PC-9 (cell line): ENCODE measurements around the gene NFATC1. TPM values are rescaled to one million over a fixed set of nuclear protein-coding genes. Genes with fewer than 3 reads are reported as not detected.

Experiments
- BruUV-seq: library from RNA; stranded (reverse); fragments of 400-500 nt; replicated peaks from 2 replicates; lab custom pipeline; 2021; lab: Mats Ljungman, UMichigan
- CTCF ChIA-PET: fragments of 300-600 bp; sonication (Branson Sonifier 250); formaldehyde crosslinking; loops from one replicate; lab custom pipeline; 2022; ENCODE audit warnings: antibody characterized with exemption; lab: Charles Lee
- POLR2A ChIA-PET: fragments of 300-600 bp; sonication (Branson Sonifier 250); formaldehyde crosslinking; loops from one replicate; lab custom pipeline; 2022; ENCODE audit warnings: antibody characterized with exemption; ENCODE audit not compliant: unreplicated experiment; lab: Charles Lee
- DNase-seq, 2 experiments: peaks; one replicate each; pipeline versions ENCODE4 v3.0.0 to v3.0.0-alpha.2; 2015 to 2022; ENCODE audit warnings: mixed read lengths in 1 of 2
- H2AFZ ChIP-seq: fragments of 200-600 bp; sonication (generic); 2 replicates; pipeline ENCODE4 v1.8.1; 2017; ENCODE audit warnings: antibody characterized with exemption
- H3F3A ChIP-seq: fragments of 200-600 bp; sonication (generic); 2 replicates; pipeline ENCODE4 v1.8.1; 2017; ENCODE audit warnings: antibody characterized with exemption, mild to moderate bottlenecking, low read depth; ENCODE audit not compliant: insufficient read depth
- H3K27ac ChIP-seq: fragments of 200-600 bp; sonication (generic); 2 replicates; pipeline ENCODE4 v1.6.1; 2016; ENCODE audit warnings: mixed run types
- H3K27me3 ChIP-seq: fragments of 200-600 bp; sonication (generic); 2 replicates; pipeline ENCODE4 v1.6.1; 2016; ENCODE audit warnings: low read depth, mixed run types; ENCODE audit not compliant: insufficient read depth
- H3K36me3 ChIP-seq: fragments of 200-600 bp; sonication (generic); 2 replicates; pipeline ENCODE4 v1.6.1; 2016; ENCODE audit warnings: low read depth, mixed run types
- H3K4me1 ChIP-seq: fragments of 200-600 bp; sonication (generic); replicated peaks from 2 replicates; pipeline ENCODE4 v1.6.1; 2016; ENCODE audit warnings: mixed run types; ENCODE audit not compliant: insufficient read depth
- H3K4me2 ChIP-seq: fragments of 200-600 bp; sonication (generic); 2 replicates; pipeline ENCODE4 v1.6.1; 2017; ENCODE audit warnings: mixed run types
- H3K4me3 ChIP-seq: fragments of 200-600 bp; sonication (generic); 2 replicates; pipeline ENCODE4 v1.6.1; 2016; ENCODE audit warnings: mixed run types
- H3K79me2 ChIP-seq: fragments of 200-600 bp; sonication (generic); 2 replicates; pipeline ENCODE4 v1.6.1; 2017; ENCODE audit warnings: low read depth, mixed run types
- H3K9me2 ChIP-seq: fragments of 200-600 bp; sonication (generic); 2 replicates; pipeline ENCODE4 v1.8.1; 2017; ENCODE audit warnings: mild to moderate bottlenecking; ENCODE audit not compliant: insufficient read depth
- H3K9me3 ChIP-seq: fragments of 200-600 bp; sonication (generic); 2 replicates; pipeline ENCODE4 v1.8.1; 2016; ENCODE audit warnings: low read depth; ENCODE audit not compliant: insufficient read depth
- H4K20me1 ChIP-seq: fragments of 200-600 bp; sonication (generic); 2 replicates; pipeline ENCODE4 v1.8.1; 2017; ENCODE audit not compliant: insufficient read depth
- EZH2 ChIP-seq: fragments of 200-600 bp; sonication (generic); IDR thresholded peaks from 2 replicates; pipeline ENCODE4 v1.8.0; 2017; ENCODE audit warnings: antibody characterized with exemption, low read depth
- intact Hi-C: fragments of 100-400 bp; cut with micrococcal nuclease; formaldehyde crosslinking; loops from one replicate; pipeline ENCODE4 v1.10.0; 2022; ENCODE audit not compliant: unreplicated experiment
- total RNA-seq: library from RNA; stranded (reverse); gene quantifications from 2 replicates; pipeline ENCODE4 v1.2.3, GENCODE V29; 2021
- TF ChIP-seq, protein P1 (sequence below): fragments of 200-600 bp; sonication (generic); conservative IDR thresholded peaks from 2 replicates; pipeline ENCODE4 v1.6.1; 2017; ENCODE audit warnings: mixed run types, antibody characterized with exemption, mild to moderate bottlenecking, moderate library complexity

Gene NFATC1
- total RNA-seq, 1 experiment from 2014 or later: 2.6 TPM

GRCh38 chr18:79448621-79449020, 52.9 kb downstream of the NFATC1 start:
- TF ChIP-seq, protein P1, sequence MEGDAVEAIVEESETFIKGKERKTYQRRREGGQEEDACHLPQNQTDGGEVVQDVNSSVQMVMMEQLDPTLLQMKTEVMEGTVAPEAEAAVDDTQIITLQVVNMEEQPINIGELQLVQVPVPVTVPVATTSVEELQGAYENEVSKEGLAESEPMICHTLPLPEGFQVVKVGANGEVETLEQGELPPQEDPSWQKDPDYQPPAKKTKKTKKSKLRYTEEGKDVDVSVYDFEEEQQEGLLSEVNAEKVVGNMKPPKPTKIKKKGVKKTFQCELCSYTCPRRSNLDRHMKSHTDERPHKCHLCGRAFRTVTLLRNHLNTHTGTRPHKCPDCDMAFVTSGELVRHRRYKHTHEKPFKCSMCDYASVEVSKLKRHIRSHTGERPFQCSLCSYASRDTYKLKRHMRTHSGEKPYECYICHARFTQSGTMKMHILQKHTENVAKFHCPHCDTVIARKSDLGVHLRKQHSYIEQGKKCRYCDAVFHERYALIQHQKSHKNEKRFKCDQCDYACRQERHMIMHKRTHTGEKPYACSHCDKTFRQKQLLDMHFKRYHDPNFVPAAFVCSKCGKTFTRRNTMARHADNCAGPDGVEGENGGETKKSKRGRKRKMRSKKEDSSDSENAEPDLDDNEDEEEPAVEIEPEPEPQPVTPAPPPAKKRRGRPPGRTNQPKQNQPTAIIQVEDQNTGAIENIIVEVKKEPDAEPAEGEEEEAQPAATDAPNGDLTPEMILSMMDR: no peak
- no peak for TF ChIP-seq EZH2
- no peaks in the 10 kb centered on the region for H3K9me2 ChIP-seq
- no peak overlapping the region for H3K4me2 ChIP-seq
- no peak overlapping the region for H2AFZ ChIP-seq
- no peak for DNase-seq
- no peaks in the 10 kb centered on the region for H3K79me2 ChIP-seq
- no TSS peak for BruUV-seq
- no peaks in the 10 kb centered on the region for H3K4me1 ChIP-seq
- H3K27ac ChIP-seq: no peak overlapping the region
- H3F3A ChIP-seq: no peaks in the 10 kb centered on the region
- H3K27me3 ChIP-seq: no peaks in the 10 kb centered on the region
- CTCF ChIA-PET: no interaction called here
- H3K4me3 ChIP-seq: no peak overlapping the region
- H4K20me1 ChIP-seq: no peaks in the 10 kb centered on the region
- intact Hi-C loops: no loop called here
- no peaks in the 10 kb centered on the region for H3K9me3 ChIP-seq
- POLR2A ChIA-PET: no interaction called here
- no peaks in the 10 kb centered on the region for H3K36me3 ChIP-seq

- BruUV-seq: no TSS peak
- Histone ChIP-seq H3K36me3 (no peaks in the 10 kb centered on the region), H3K79me2 (no peaks in the 10 kb centered on the region), H2AFZ (no peak overlapping the region), H4K20me1 (no peaks in the 10 kb centered on the region), H3F3A (no peaks in the 10 kb centered on the region), H3K9me3 (no peaks in the 10 kb centered on the region), H3K9me2 (no peaks in the 10 kb centered on the region), H3K4me1 (no peaks in the 10 kb centered on the region), H3K27ac (no peak overlapping the region), H3K4me3 (no peak overlapping the region), H3K27me3 (no peaks in the 10 kb centered on the region), H3K4me2 (no peak overlapping the region)
- POLR2A ChIA-PET: no interaction called here
- CTCF ChIA-PET: no interaction called here
- TF ChIP-seq, protein P1: no peak
- no peak for TF ChIP-seq EZH2
- intact Hi-C loops: no loop called here
- DNase-seq: no peak
Observed at GRCh38 chr18:79449551-79450288, 54.0 kb downstream of the NFATC1 start.

DNA sequence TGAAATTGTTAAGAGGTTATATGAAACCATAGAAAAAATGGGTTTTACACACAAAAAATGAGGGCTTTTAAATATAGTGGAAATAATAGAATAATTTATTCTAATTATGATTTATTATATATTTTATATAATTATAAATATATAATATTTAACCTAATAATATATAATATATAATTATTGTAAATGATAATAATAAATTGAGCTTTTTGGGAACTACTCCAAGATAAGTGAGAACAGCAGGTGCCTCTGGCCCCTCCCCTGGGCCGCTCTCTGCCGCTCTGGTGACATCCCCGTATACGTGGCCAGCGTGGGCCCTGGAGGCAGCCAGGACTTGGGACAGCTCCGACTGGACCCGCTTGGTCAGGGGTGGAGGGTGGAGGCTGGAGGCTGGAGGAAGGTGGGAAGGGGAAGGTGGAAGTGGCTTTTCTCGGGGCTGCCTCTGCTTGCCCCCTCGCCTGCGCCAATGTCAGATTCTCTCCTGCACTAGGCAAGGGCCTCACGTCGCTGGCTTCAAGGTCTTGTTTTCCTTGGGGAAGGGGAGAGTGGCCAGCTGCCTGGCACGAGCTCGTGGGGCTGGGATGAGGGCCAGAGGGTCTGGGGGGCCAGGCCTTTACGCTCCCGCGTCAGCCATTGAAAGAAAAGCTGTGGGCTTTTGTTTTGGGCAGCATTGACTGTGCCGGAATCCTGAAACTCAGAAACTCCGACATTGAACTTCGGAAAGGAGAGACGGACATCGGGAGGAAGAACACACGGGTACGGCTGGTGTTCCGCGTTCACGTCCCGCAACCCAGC, 54.8 kb downstream of the NFATC1 start:
- Histone ChIP-seq H3K27ac (no peak overlapping the region), H3K36me3 (no peaks in the 10 kb centered on the region), H3F3A (no peaks in the 10 kb centered on the region), H3K27me3 (no peaks in the 10 kb centered on the region), H3K9me2 (no peaks in the 10 kb centered on the region), H4K20me1 (no peaks in the 10 kb centered on the region), H3K4me3 (no peak overlapping the region), H3K79me2 (no peaks in the 10 kb centered on the region), H3K9me3 (no peaks in the 10 kb centered on the region), H3K4me2 (no peak overlapping the region), H3K4me1 (no peaks in the 10 kb centered on the region), H2AFZ (no peak overlapping the region)
- no TSS peak for BruUV-seq
- DNase-seq: no peak
- ChIA-PET POLR2A (no interaction called here), CTCF (no interaction called here)
- TF ChIP-seq EZH2: no peak
- TF ChIP-seq, protein P1: no peak
- intact Hi-C loops: no loop called here
